ENCODE results near the gene THTPA.

- no peak for TF ChIP-seq POLR2A (IDR thresholded peaks at IDR 0.05; ENCODE audit: low read length)
- TF ChIP-seq GATA1 (IDR thresholded peaks at IDR 0.05; ENCODE audit: low read depth, low read length): no peak
Measured at GRCh38 chr14:23531391-23531790, 24.7 kb upstream of the THTPA start.

All from erythroblast (primary cell).